HG02884 (cell line): Measurements from ENCODE around the gene SLC25A24.
"Not testable (repeated sequence)": the region's sequence is repeated elsewhere in the genome, so short reads cannot be mapped to it uniquely, and the experiment has no call there.

ENCODE experiments used
- ATAC-seq: cut with Tn5 transposase; IDR thresholded peaks from one replicate; pipeline ENCODE4 v1.9.1; 2021; ENCODE audit warnings: mild to moderate bottlenecking, moderate library complexity; ENCODE audit not compliant: unreplicated experiment

SLC25A24 gene

GRCh38 chr1:108199201-108199691, 897 bp downstream of the SLC25A24 start:
- no peak for ATAC-seq

GRCh38 chr1:108194051-108194450, 6.1 kb downstream of the SLC25A24 start:
- ATAC-seq, result no peak

- no peak for ATAC-seq
Observed at GRCh38 chr1:108193333-108193732, 6.8 kb downstream of the SLC25A24 start.

GRCh38 chr1:108192581-108192980, 7.6 kb downstream of the SLC25A24 start:
- ATAC-seq, result no peak

- ATAC-seq, result no peak
Observed at GRCh38 chr1:108190686-108191416, 9.3 kb downstream of the SLC25A24 start.

- ATAC-seq, result no peak
Observed at GRCh38 chr1:108190001-108190634, 10.0 kb downstream of the SLC25A24 start.

- no peak for ATAC-seq
Observed at GRCh38 chr1:108188801-108189200, 11.3 kb downstream of the SLC25A24 start.

- no peak for ATAC-seq
Observed at GRCh38 chr1:108182959-108183700, 17.0 kb downstream of the SLC25A24 start.

- ATAC-seq, result no peak
Observed at GRCh38 chr1:108179018-108179417, 21.1 kb downstream of the SLC25A24 start.

GRCh38 chr1:108162409-108162808, 37.7 kb downstream of the SLC25A24 start:
- ATAC-seq, result not testable (repeated sequence)

GRCh38 chr1:108159951-108160350, 40.2 kb downstream of the SLC25A24 start:
- ATAC-seq, result not testable (repeated sequence)

- no peak for ATAC-seq
Observed at GRCh38 chr1:108158893-108159453, 41.2 kb downstream of the SLC25A24 start.

GRCh38 chr1:108154314-108154713, 45.8 kb downstream of the SLC25A24 start:
- no peak for ATAC-seq

GRCh38 chr1:108152782-108153222, 47.3 kb downstream of the SLC25A24 start:
- ATAC-seq, result no peak

GRCh38 chr1:108151548-108151947, 48.6 kb downstream of the SLC25A24 start:
- ATAC-seq, result no peak

GRCh38 chr1:108149796-108150467, 50.2 kb downstream of the SLC25A24 start:
- no peak for ATAC-seq

- not testable (repeated sequence) for ATAC-seq
Observed at GRCh38 chr1:108144569-108144968, 55.6 kb downstream of the SLC25A24 start.

GRCh38 chr1:108142773-108143394, 57.3 kb downstream of the SLC25A24 start:
- ATAC-seq, result no peak

- ATAC-seq, result no peak
Observed at GRCh38 chr1:108142258-108142657, 57.9 kb downstream of the SLC25A24 start.

GRCh38 chr1:108141621-108142020, 58.5 kb downstream of the SLC25A24 start:
- ATAC-seq, result no peak
